ENCODE results near the gene PI4KA.

Gene PI4KA

DNA sequence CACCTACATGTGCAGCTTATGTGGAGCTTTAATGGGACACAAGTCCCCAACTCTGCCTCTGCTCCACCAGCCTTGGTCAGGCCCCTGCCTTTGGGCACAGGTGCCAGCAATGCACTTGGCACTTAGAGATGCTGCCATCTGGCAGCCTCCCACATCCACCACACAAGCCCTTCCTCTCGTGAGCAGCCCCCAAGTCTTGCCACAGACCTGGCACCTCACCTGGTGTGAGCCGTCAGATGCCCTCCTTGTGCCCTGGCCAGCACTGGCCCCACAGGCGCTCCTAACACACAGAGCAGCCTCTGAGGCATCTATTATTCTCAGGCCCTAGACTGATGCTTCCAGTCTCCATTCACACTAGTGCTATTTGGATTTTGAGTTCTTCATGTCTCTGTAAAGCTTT lies 109.2 kb downstream of the PI4KA start:
- Histone ChIP-seq H4K20me1 (ENCODE audit: control insufficient read depth, insufficient read depth, low read depth, low read length) (no peaks in the 10 kb centered on the region), H3K27me3 (ENCODE audit: control insufficient read depth, low read length) (no peaks in the 10 kb centered on the region), H3K4me1 (ENCODE audit: control insufficient read depth, low read length) (peaks cover 11% of the 10 kb centered on the region), H3K9me2 (replicated peaks; ENCODE audit: control insufficient read depth, low read length) (no peaks in the 10 kb centered on the region), H3K4me3 (ENCODE audit: low read length) (no peak overlapping the region), H3K27ac (ENCODE audit: low read depth, low read length) (no peak overlapping the region), H3K4me2 (ENCODE audit: low read length) (peak overlapping the region; percentile 7; the same call in 1 of the 2 replicates), H3F3A (ENCODE audit: control insufficient read depth, insufficient read depth) (no peaks in the 10 kb centered on the region), H3K36me3 (ENCODE audit: control insufficient read depth, low read length) (peaks cover 47% of the 10 kb centered on the region), H3K9me3 (ENCODE audit: control insufficient read depth, insufficient read depth, low read length) (no peaks in the 10 kb centered on the region), H3K79me2 (ENCODE audit: control insufficient read depth, low read length) (no peaks in the 10 kb centered on the region)
- no peak for TF ChIP-seq EZH2phosphoT487 (IDR thresholded peaks at IDR 0.05; ENCODE audit: borderline replicate concordance, low read length)
- TF ChIP-seq, protein P1, sequence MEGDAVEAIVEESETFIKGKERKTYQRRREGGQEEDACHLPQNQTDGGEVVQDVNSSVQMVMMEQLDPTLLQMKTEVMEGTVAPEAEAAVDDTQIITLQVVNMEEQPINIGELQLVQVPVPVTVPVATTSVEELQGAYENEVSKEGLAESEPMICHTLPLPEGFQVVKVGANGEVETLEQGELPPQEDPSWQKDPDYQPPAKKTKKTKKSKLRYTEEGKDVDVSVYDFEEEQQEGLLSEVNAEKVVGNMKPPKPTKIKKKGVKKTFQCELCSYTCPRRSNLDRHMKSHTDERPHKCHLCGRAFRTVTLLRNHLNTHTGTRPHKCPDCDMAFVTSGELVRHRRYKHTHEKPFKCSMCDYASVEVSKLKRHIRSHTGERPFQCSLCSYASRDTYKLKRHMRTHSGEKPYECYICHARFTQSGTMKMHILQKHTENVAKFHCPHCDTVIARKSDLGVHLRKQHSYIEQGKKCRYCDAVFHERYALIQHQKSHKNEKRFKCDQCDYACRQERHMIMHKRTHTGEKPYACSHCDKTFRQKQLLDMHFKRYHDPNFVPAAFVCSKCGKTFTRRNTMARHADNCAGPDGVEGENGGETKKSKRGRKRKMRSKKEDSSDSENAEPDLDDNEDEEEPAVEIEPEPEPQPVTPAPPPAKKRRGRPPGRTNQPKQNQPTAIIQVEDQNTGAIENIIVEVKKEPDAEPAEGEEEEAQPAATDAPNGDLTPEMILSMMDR (IDR thresholded peaks at IDR 0.05; ENCODE audit: low read depth, low read length, poor library complexity, severe bottlenecking) = no peak

DNA sequence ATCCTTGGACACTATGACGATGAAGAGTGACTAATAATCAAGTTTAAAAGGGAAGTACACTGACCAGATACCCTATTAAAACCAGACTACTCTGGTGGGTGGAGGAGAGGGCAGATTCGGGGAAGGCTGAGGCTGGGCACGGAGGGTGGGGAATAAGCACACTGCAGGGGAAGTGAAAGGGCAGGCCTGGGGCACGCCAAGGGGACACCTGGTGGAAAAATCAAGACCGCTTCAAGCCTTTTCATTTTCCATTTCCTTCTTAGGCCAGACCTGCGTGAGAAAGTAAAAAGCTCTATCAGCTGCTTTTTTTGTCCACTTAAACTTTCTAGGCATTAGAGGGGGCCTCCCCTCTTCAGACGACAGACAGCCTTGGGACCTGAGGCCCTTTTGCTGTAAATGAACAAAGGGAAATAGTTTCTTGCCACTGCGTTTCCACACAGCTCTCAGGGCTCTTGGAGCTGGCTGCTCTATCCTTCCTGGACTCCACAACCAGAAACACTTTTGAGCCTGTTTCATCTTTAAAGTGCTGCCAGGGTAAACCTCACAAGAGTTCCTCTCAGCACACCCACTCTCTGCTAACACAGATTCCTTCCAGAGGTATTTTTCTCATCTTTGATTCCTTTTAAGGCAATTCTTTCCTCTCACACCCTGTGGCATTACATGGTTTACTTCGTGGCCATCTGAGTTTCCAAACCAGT lies 109.7 kb downstream of the PI4KA start:
- peak overlapping the region; percentile 7; the same call in 1 of the 2 replicates for H3K4me2 ChIP-seq (ENCODE audit: low read length)

DNA sequence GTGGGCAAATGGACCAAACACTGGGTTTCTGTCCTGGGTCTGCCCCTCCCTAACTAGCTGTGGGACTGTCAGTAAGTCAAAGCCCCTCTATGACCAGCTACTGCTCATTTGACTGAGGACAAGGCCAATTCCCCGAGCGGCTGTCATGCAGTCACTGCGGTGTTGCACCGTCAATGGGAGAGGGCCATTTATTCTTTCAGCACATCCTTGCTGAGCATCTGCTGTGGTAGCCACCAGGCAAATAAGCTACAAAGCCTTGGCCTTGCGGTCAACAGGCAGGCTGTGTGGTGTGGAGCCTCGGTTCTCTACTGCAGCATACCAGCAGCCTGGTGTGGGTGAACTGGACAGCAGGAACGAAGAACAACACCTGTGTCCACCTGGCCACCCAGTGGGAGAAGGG lies 110.5 kb downstream of the PI4KA start:
- no peak overlapping the region for H3K4me3 ChIP-seq (ENCODE audit: low read length)
- H4K20me1 ChIP-seq (ENCODE audit: control insufficient read depth, insufficient read depth, low read depth, low read length) = no peaks in the 10 kb centered on the region
- TF ChIP-seq, protein P1 (IDR thresholded peaks at IDR 0.05; ENCODE audit: low read depth, low read length, poor library complexity, severe bottlenecking) = no peak
- no peak for TF ChIP-seq EZH2phosphoT487 (IDR thresholded peaks at IDR 0.05; ENCODE audit: borderline replicate concordance, low read length)
- no peaks in the 10 kb centered on the region for H3K27me3 ChIP-seq (ENCODE audit: control insufficient read depth, low read length)
- H3K79me2 ChIP-seq (ENCODE audit: control insufficient read depth, low read length) = no peaks in the 10 kb centered on the region
- no peaks in the 10 kb centered on the region for H3F3A ChIP-seq (ENCODE audit: control insufficient read depth, insufficient read depth)
- H3K36me3 ChIP-seq (ENCODE audit: control insufficient read depth, low read length) = peaks cover 51% of the 10 kb centered on the region
- H3K4me1 ChIP-seq (ENCODE audit: control insufficient read depth, low read length) = peaks cover 11% of the 10 kb centered on the region
- H3K9me3 ChIP-seq (ENCODE audit: control insufficient read depth, insufficient read depth, low read length) = no peaks in the 10 kb centered on the region
- no peak overlapping the region for H3K27ac ChIP-seq (ENCODE audit: low read depth, low read length)
- H3K9me2 ChIP-seq (replicated peaks; ENCODE audit: control insufficient read depth, low read length) = no peaks in the 10 kb centered on the region
- no peak overlapping the region for H3K4me2 ChIP-seq (ENCODE audit: low read length)

More for the DNA sequence above, 109.7 kb downstream of the PI4KA start:
- Histone ChIP-seq H3F3A (ENCODE audit: control insufficient read depth, insufficient read depth) (no peaks in the 10 kb centered on the region), H3K36me3 (ENCODE audit: control insufficient read depth, low read length) (peaks cover 51% of the 10 kb centered on the region), H3K27me3 (ENCODE audit: control insufficient read depth, low read length) (no peaks in the 10 kb centered on the region), H3K79me2 (ENCODE audit: control insufficient read depth, low read length) (no peaks in the 10 kb centered on the region), H3K4me1 (ENCODE audit: control insufficient read depth, low read length) (peaks cover 11% of the 10 kb centered on the region), H3K9me2 (replicated peaks; ENCODE audit: control insufficient read depth, low read length) (no peaks in the 10 kb centered on the region), H3K27ac (ENCODE audit: low read depth, low read length) (no peak overlapping the region), H3K4me3 (ENCODE audit: low read length) (no peak overlapping the region), H4K20me1 (ENCODE audit: control insufficient read depth, insufficient read depth, low read depth, low read length) (no peaks in the 10 kb centered on the region), H3K9me3 (ENCODE audit: control insufficient read depth, insufficient read depth, low read length) (no peaks in the 10 kb centered on the region)
- TF ChIP-seq, protein P1 (IDR thresholded peaks at IDR 0.05; ENCODE audit: low read depth, low read length, poor library complexity, severe bottlenecking) = no peak
- TF ChIP-seq EZH2phosphoT487 (IDR thresholded peaks at IDR 0.05; ENCODE audit: borderline replicate concordance, low read length) = no peak
